Testis (tissue), 3 donors: Measurements from ENCODE around the gene ZNF416. TPM values are rescaled to one million over a fixed set of nuclear protein-coding genes. Genes with fewer than 3 reads are reported as not detected.
A peak's percentile ranks its signal among the peaks of the same experiment; 100 is the strongest.

Experiments
- DNase-seq: peaks from one replicate; pipeline ENCODE4 v3.0.0-alpha.2; 2019
- H3K27ac ChIP-seq, 2 donors: fragments of 200-600 bp; sonication (generic); one replicate each; pipeline ENCODE4 v1.5.1; 2019
- H3K27me3 ChIP-seq: fragments of 200-600 bp; sonication (generic); one replicate; pipeline ENCODE4 v1.5.1; 2019
- H3K36me3 ChIP-seq: fragments of 200-600 bp; sonication (generic); one replicate; pipeline ENCODE4 v1.5.1; 2017; ENCODE audit warnings: low read depth; ENCODE audit errors: missing control alignments
- H3K4me1 ChIP-seq: fragments of 200-600 bp; sonication (generic); one replicate; pipeline ENCODE4 v1.5.1; 2019
- H3K4me3 ChIP-seq, 2 donors: fragments of 200-600 bp; sonication (generic); one replicate each; pipeline ENCODE4 v1.5.1; 2017 to 2019
- H3K9me3 ChIP-seq: fragments of 200-600 bp; sonication (generic); one replicate; pipeline ENCODE4 v1.5.1; 2017
- CTCF ChIP-seq, 3 experiments: fragments of 450-650 bp in 2 of 3; fragments of 200-600 bp in 1 of 3; sonication (generic) in 1 of 3; IDR thresholded peaks; one replicate each; pipeline ENCODE4 v1.5.1; 2016 to 2019; ENCODE audit warnings: antibody characterized with exemption in 3 of 3, mild to moderate bottlenecking in 2 of 3, moderate library complexity in 1 of 3
- POLR2A ChIP-seq: fragments of 450-650 bp; IDR thresholded peaks from one replicate; pipeline ENCODE4 v1.6.1; 2017; ENCODE audit warnings: antibody characterized with exemption, mild to moderate bottlenecking, moderate library complexity
- WGBS, 2 donors: methylation state at CpG; one replicate each; pipeline ENCODE4 v1.1.5; 2018; 5-methylcytosine and 5-hydroxymethylcytosine counted together
- intact Hi-C: fragments of 100-400 bp; cut with DNase I; formaldehyde crosslinking; loops from one replicate; pipeline ENCODE4 v1.15.1; 2023; ENCODE audit warnings: low total_unique reads
- polyA plus RNA-seq: library from polyadenylated mRNA; stranded (reverse); fragments of 350-450 nt; fragmentation: Illumina TruSeq; extraction: RNeasy Lipid Tissue Mini Kit (QIAGEN cat#74804); gene quantifications from one replicate; pipeline ENCODE4 v1.2.3, GENCODE V29; 2014; ENCODE audit warnings: low read depth, low replicate concordance; ENCODE audit not compliant: insufficient read depth
- total RNA-seq, 2 donors: library from RNA; depleted of rRNA; stranded (reverse); fragments of >200 nt; gene quantifications; one replicate each; pipeline ENCODE4 v1.2.3, GENCODE V29; 2016

The ZNF416 gene
- total and polyA plus RNA-seq, 3 donors from 2014 or later = 8.7 to 10.9 (median 9.4) TPM

- 1 to 3% methylated on average over 28 to 64 of the region's 64 CpGs for WGBS, 2 donors
- peak within 1 kb of the TSS; percentile 89 to 95 for H3K4me3 ChIP-seq
- peak within 1 kb of the TSS; percentile 36 to 74 for H3K27ac ChIP-seq
- TF ChIP-seq POLR2A (no peak), CTCF (IDR thresholded peaks at IDR 0.05) (no peak)
- no peaks in the 10 kb centered on the region for H3K36me3 ChIP-seq
- H3K4me1 ChIP-seq = peaks cover 5% of the 10 kb centered on the region
- no peaks in the 10 kb centered on the region for H3K27me3 ChIP-seq
- peak; percentile 96 for DNase-seq
- no peaks in the 10 kb centered on the region for H3K9me3 ChIP-seq
- intact Hi-C loops = no loop called here
Measured at GRCh38 chr19:57613941-57614743, 35.4 kb upstream of the ZNF416 start, which contains the start of gene ZNF134. Gene ZNF134 (plus strand): TSS chr19:57614242. CDS start chr19:57619469, 5,227 bp downstream.

- TF ChIP-seq CTCF (IDR thresholded peaks at IDR 0.05) (no peak), POLR2A (no peak)
- H3K4me3 ChIP-seq = no peak overlapping the region
- H3K4me1 ChIP-seq = peaks cover 5% of the 10 kb centered on the region
- intact Hi-C loops = no loop called here
- WGBS, 2 donors = 82 to 88% methylated on average over 4 of the region's 4 CpGs
- no peaks in the 10 kb centered on the region for H3K9me3 ChIP-seq
- no peak overlapping the region for H3K27ac ChIP-seq
- no peak for DNase-seq
- no peaks in the 10 kb centered on the region for H3K36me3 ChIP-seq
- no peaks in the 10 kb centered on the region for H3K27me3 ChIP-seq
Measured at GRCh38 chr19:57611113-57611512, 32.4 kb upstream of the ZNF416 start.

GRCh38 chr19:57606931-57607330 lies 28.2 kb upstream of the ZNF416 start:
- no peaks in the 10 kb centered on the region for H3K4me1 ChIP-seq
- H3K36me3 ChIP-seq = no peaks in the 10 kb centered on the region
- H3K27me3 ChIP-seq = no peaks in the 10 kb centered on the region
- H3K4me3 ChIP-seq = no peak overlapping the region
- intact Hi-C loops = no loop called here
- no peak for DNase-seq
- TF ChIP-seq POLR2A = no peak
- TF ChIP-seq CTCF (IDR thresholded peaks at IDR 0.05) = no peak
- no peaks in the 10 kb centered on the region for H3K9me3 ChIP-seq
- 96 to 97% methylated on average over 5 of the region's 5 CpGs for WGBS, 2 donors
- H3K27ac ChIP-seq = no peak overlapping the region

- Histone ChIP-seq H3K36me3 (no peaks in the 10 kb centered on the region), H3K27me3 (no peaks in the 10 kb centered on the region), H3K4me1 (no peaks in the 10 kb centered on the region), H3K9me3 (no peaks in the 10 kb centered on the region), H3K4me3 (peak within 1 kb of the TSS; percentile 58 to 77), H3K27ac (no peak within 1 kb of the TSS)
- 0% methylated on average over 12 to 46 of the region's 53 CpGs for WGBS, 2 donors
- intact Hi-C loops = no loop called here
- DNase-seq = peak; percentile 97
- TF ChIP-seq POLR2A = no peak
Measured at GRCh38 chr19:57599761-57600383, 21.2 kb upstream of the ZNF416 start, which contains the start of gene ZNF530. Gene ZNF530 (plus strand): TSS chr19:57599885. CDS start chr19:57604346, 4,461 bp downstream.

- intact Hi-C loops = no loop called here
- no peaks in the 10 kb centered on the region for H3K36me3 ChIP-seq
- WGBS, 2 donors = 33 to 47% methylated on average over 8 of the region's 8 CpGs
- H3K27ac ChIP-seq = no peak overlapping the region
- peak overlapping the region; percentile 58 to 77 for H3K4me3 ChIP-seq
- no peaks in the 10 kb centered on the region for H3K27me3 ChIP-seq
- DNase-seq = no peak
- H3K9me3 ChIP-seq = no peaks in the 10 kb centered on the region
- H3K4me1 ChIP-seq = no peaks in the 10 kb centered on the region
- TF ChIP-seq CTCF (IDR thresholded peaks at IDR 0.05) (no peak), POLR2A (no peak)
Measured at GRCh38 chr19:57599377-57599760, 20.7 kb upstream of the ZNF416 start.
